Tibial nerve (tissue), 3 donors: Measurements from ENCODE around the gene LYRM4.

Experiments used
- POLR2A ChIP-seq, 2 donors: fragments of 450-650 bp; IDR thresholded peaks; one replicate each; pipeline ENCODE4 v1.6.1; 2017; ENCODE audit warnings: antibody characterized with exemption in 2 of 2, mild to moderate bottlenecking in 2 of 2, moderate library complexity in 2 of 2
- TF ChIP-seq, protein P1 (sequence below), 5 experiments: fragments of 200-600 bp in 3 of 5; fragments of 450-650 bp in 2 of 5; sonication (generic) in 3 of 5; IDR thresholded peaks; one replicate each; pipeline ENCODE4 v1.5.1; 2016 to 2019; ENCODE audit warnings: antibody characterized with exemption in 5 of 5, mild to moderate bottlenecking in 3 of 5, moderate library complexity in 2 of 5

DNA sequence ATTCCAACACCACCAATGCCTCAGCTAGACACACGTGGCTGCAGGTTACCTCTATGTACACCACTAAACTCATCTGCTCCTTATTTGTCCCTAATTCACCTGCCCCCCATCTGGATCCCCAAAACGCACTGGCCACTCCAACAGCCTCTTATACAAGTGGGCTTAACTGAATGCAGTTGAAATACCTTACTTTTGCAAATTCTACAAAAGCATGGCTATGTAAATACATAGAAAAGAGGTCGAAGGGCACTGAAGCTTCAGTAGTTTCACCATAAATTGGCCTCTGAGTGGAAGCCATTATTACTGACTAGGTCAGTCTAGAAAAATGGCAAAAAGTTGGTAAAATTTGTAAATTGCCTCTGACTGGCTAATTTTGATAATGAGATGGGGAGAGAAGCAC is 186.8 kb downstream of the LYRM4 start:
- TF ChIP-seq POLR2A (IDR thresholded peaks at IDR 0.05) = no peak
- TF ChIP-seq, protein P1, sequence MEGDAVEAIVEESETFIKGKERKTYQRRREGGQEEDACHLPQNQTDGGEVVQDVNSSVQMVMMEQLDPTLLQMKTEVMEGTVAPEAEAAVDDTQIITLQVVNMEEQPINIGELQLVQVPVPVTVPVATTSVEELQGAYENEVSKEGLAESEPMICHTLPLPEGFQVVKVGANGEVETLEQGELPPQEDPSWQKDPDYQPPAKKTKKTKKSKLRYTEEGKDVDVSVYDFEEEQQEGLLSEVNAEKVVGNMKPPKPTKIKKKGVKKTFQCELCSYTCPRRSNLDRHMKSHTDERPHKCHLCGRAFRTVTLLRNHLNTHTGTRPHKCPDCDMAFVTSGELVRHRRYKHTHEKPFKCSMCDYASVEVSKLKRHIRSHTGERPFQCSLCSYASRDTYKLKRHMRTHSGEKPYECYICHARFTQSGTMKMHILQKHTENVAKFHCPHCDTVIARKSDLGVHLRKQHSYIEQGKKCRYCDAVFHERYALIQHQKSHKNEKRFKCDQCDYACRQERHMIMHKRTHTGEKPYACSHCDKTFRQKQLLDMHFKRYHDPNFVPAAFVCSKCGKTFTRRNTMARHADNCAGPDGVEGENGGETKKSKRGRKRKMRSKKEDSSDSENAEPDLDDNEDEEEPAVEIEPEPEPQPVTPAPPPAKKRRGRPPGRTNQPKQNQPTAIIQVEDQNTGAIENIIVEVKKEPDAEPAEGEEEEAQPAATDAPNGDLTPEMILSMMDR (IDR thresholded peaks at IDR 0.05) = no peak
